Cardiac fibroblast (primary cell): Measurements from ENCODE around the gene PNKD.

Experiments used
- DNase-seq, 2 donors: peaks; one replicate each; pipeline versions ENCODE4 v3.0.0 to v3.0.0-alpha.2; 2010; ENCODE audit warnings: low read depth in 2 of 2
- H3K4me3 ChIP-seq, 2 donors: replicated peaks in 1 of 2; 1 replicate in 1 of 2; 2 replicates in 1 of 2; pipeline ENCODE4 v1.5.1; 2011; ENCODE audit warnings: low read depth in 2 of 2, low read length in 2 of 2, mild to moderate bottlenecking in 2 of 2, moderate library complexity in 1 of 2
- CTCF ChIP-seq: IDR thresholded peaks from one replicate; pipeline ENCODE4 v1.5.1; 2011; ENCODE audit warnings: low read depth, mild to moderate bottlenecking, low read length, inconsistent platforms

PNKD gene

GRCh38 chr2:218255446-218255845 is 14.9 kb upstream of the PNKD start:
- no peak overlapping the region for H3K4me3 ChIP-seq
- DNase-seq: peak in 1 of 2 donors; percentile 73
- no peak for TF ChIP-seq CTCF

- no peak overlapping the region for H3K4me3 ChIP-seq
- no peak for DNase-seq
- TF ChIP-seq CTCF: no peak
Measured at GRCh38 chr2:218256612-218257350, 13.5 kb upstream of the PNKD start.

GRCh38 chr2:218257390-218257981 is 12.8 kb upstream of the PNKD start:
- DNase-seq: peak in 1 of 2 donors; percentile 35
- TF ChIP-seq CTCF: peak; percentile 49
- H3K4me3 ChIP-seq: no peak overlapping the region

GRCh38 chr2:218259099-218259961 is 11.0 kb upstream of the PNKD start:
- no peak for TF ChIP-seq CTCF

GRCh38 chr2:218260166-218260565 is 10.2 kb upstream of the PNKD start:
- no peak for DNase-seq

More at GRCh38 chr2:218259099-218259961, 11.0 kb upstream of the PNKD start:
- H3K4me3 ChIP-seq: no peak overlapping the region
- peak; percentile 84 to 89 for DNase-seq

More at GRCh38 chr2:218260166-218260565, 10.2 kb upstream of the PNKD start:
- no peak overlapping the region for H3K4me3 ChIP-seq
- no peak for TF ChIP-seq CTCF
